Measurements from ENCODE around the gene DTX4. TPM values are rescaled to one million over a fixed set of nuclear protein-coding genes. Genes with fewer than 3 reads are reported as not detected.

DTX4 gene
- polyA plus RNA-seq, 4 donors: 43.1 to 47.2 (median 44.5) TPM

GRCh38 chr11:59216641-59217564 lies 45.0 kb downstream of the DTX4 start:
- no peak for DNase-seq (ENCODE audit: low read depth in 4 of 4, low spot score in 2 of 4)

GRCh38 chr11:59218319-59218718 lies 46.4 kb downstream of the DTX4 start:
- no peak for DNase-seq (ENCODE audit: low read depth in 4 of 4, low spot score in 2 of 4)

GRCh38 chr11:59218893-59219292 lies 47.0 kb downstream of the DTX4 start:
- no peak for DNase-seq (ENCODE audit: low read depth in 4 of 4, low spot score in 2 of 4)

- no peak for DNase-seq (ENCODE audit: low read depth in 4 of 4, low spot score in 2 of 4)
Observed at GRCh38 chr11:59219836-59220235, 47.9 kb downstream of the DTX4 start.

GRCh38 chr11:59221441-59221840 lies 49.5 kb downstream of the DTX4 start:
- no peak for DNase-seq (ENCODE audit: low read depth in 4 of 4, low spot score in 2 of 4)

GRCh38 chr11:59222464-59223060 lies 50.6 kb downstream of the DTX4 start:
- DNase-seq (ENCODE audit: low read depth in 4 of 4, low spot score in 2 of 4): no peak

- no peak for DNase-seq (ENCODE audit: low read depth in 4 of 4, low spot score in 2 of 4)
Observed at GRCh38 chr11:59223177-59223576, 51.2 kb downstream of the DTX4 start.

GRCh38 chr11:59223611-59224010 lies 51.7 kb downstream of the DTX4 start:
- no peak for DNase-seq (ENCODE audit: low read depth in 4 of 4, low spot score in 2 of 4)

- no peak for DNase-seq (ENCODE audit: low read depth in 4 of 4, low spot score in 2 of 4)
Observed at GRCh38 chr11:59224351-59224928, 52.5 kb downstream of the DTX4 start.

- no peak for DNase-seq (ENCODE audit: low read depth in 4 of 4, low spot score in 2 of 4)
Observed at GRCh38 chr11:59225017-59225416, 53.1 kb downstream of the DTX4 start.

- no peak for DNase-seq (ENCODE audit: low read depth in 4 of 4, low spot score in 2 of 4)
Observed at GRCh38 chr11:59226396-59226795, 54.5 kb downstream of the DTX4 start.

GRCh38 chr11:59240322-59240721 lies 68.4 kb downstream of the DTX4 start:
- DNase-seq (ENCODE audit: low read depth in 4 of 4, low spot score in 2 of 4): no peak

- DNase-seq (ENCODE audit: low read depth in 4 of 4, low spot score in 2 of 4): no peak
Observed at GRCh38 chr11:59243633-59244032, 71.7 kb downstream of the DTX4 start.

GRCh38 chr11:59247531-59248227 lies 75.7 kb downstream of the DTX4 start:
- no peak for DNase-seq (ENCODE audit: low read depth in 4 of 4, low spot score in 2 of 4)

- no peak for DNase-seq (ENCODE audit: low read depth in 4 of 4, low spot score in 2 of 4)
Observed at GRCh38 chr11:59249535-59249934, 77.6 kb downstream of the DTX4 start.

- DNase-seq (ENCODE audit: low read depth in 4 of 4, low spot score in 2 of 4): no peak
Observed at GRCh38 chr11:59253001-59253400, 81.1 kb downstream of the DTX4 start.

- DNase-seq (ENCODE audit: low read depth in 4 of 4, low spot score in 2 of 4): no peak
Observed at GRCh38 chr11:59254286-59254685, 82.4 kb downstream of the DTX4 start.

- no peak for DNase-seq (ENCODE audit: low read depth in 4 of 4, low spot score in 2 of 4)
Observed at GRCh38 chr11:59255281-59255680, 83.3 kb downstream of the DTX4 start.

Measured in left renal cortex interstitium (tissue), 4 donors.